Astrocyte (in vitro differentiated cells and primary cell): ENCODE measurements around the gene SCNN1B.
"Not testable (repeated sequence)": the region's sequence is repeated elsewhere in the genome, so short reads cannot be mapped to it uniquely, and the experiment has no call there.

ENCODE experiments used
- EZH2 ChIP-seq: IDR thresholded peaks from 2 replicates; pipeline ENCODE4 v1.6.1; 2012; ENCODE audit warnings: mild to moderate bottlenecking, low read length, inconsistent platforms; ENCODE audit not compliant: insufficient read depth
- TF ChIP-seq, protein P1 (sequence below): IDR thresholded peaks from 2 replicates; pipeline ENCODE4 v1.5.1; 2011; ENCODE audit warnings: low read depth, mild to moderate bottlenecking, inconsistent platforms, low read length, moderate library complexity; ENCODE audit not compliant: insufficient read depth

- not testable (repeated sequence) for TF ChIP-seq EZH2
- TF ChIP-seq, protein P1, sequence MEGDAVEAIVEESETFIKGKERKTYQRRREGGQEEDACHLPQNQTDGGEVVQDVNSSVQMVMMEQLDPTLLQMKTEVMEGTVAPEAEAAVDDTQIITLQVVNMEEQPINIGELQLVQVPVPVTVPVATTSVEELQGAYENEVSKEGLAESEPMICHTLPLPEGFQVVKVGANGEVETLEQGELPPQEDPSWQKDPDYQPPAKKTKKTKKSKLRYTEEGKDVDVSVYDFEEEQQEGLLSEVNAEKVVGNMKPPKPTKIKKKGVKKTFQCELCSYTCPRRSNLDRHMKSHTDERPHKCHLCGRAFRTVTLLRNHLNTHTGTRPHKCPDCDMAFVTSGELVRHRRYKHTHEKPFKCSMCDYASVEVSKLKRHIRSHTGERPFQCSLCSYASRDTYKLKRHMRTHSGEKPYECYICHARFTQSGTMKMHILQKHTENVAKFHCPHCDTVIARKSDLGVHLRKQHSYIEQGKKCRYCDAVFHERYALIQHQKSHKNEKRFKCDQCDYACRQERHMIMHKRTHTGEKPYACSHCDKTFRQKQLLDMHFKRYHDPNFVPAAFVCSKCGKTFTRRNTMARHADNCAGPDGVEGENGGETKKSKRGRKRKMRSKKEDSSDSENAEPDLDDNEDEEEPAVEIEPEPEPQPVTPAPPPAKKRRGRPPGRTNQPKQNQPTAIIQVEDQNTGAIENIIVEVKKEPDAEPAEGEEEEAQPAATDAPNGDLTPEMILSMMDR, result not testable (repeated sequence)
Measured at GRCh38 chr16:23389936-23390335, 87.8 kb downstream of the SCNN1B start.
